NCI-H2029 treated with DMSO at 0.1 percent for 48 hours (cell line): ENCODE data around the gene RRN3.
"Not testable (repeated sequence)": the region's sequence is repeated elsewhere in the genome, so short reads cannot be mapped to it uniquely, and the experiment has no call there.

Experiments
- DNase-seq: peaks from one replicate; lab custom pipeline; 2025; lab: John Stamatoyannopoulos, UW

Gene RRN3

GRCh38 chr16:15096583-15096972 is 2.5 kb upstream of the RRN3 start:
- DNase-seq, result not testable (repeated sequence)

- DNase-seq, result not testable (repeated sequence)
Measured at GRCh38 chr16:15093571-15093954, 509 bp downstream of the RRN3 start.

- DNase-seq, result not testable (repeated sequence)
Measured at GRCh38 chr16:15090663-15091269, 3.3 kb downstream of the RRN3 start.

GRCh38 chr16:15082788-15083187 is 11.3 kb downstream of the RRN3 start:
- DNase-seq, result not testable (repeated sequence)

GRCh38 chr16:15080883-15081282 is 13.2 kb downstream of the RRN3 start:
- not testable (repeated sequence) for DNase-seq

GRCh38 chr16:15076161-15076560 is 17.9 kb downstream of the RRN3 start:
- DNase-seq, result not testable (repeated sequence)

- DNase-seq, result no peak
Measured at GRCh38 chr16:15073101-15073500, 21.0 kb downstream of the RRN3 start.

- DNase-seq, result not testable (repeated sequence)
Measured at GRCh38 chr16:15071916-15072769, 21.9 kb downstream of the RRN3 start.

- not testable (repeated sequence) for DNase-seq
Measured at GRCh38 chr16:15071013-15071412, 23.1 kb downstream of the RRN3 start.

GRCh38 chr16:15066690-15067089 is 27.4 kb downstream of the RRN3 start:
- DNase-seq, result not testable (repeated sequence)

GRCh38 chr16:15065961-15066360 is 28.1 kb downstream of the RRN3 start:
- DNase-seq, result not testable (repeated sequence)

GRCh38 chr16:15062085-15062810 is 31.8 kb downstream of the RRN3 start:
- DNase-seq, result not testable (repeated sequence)

- DNase-seq, result no peak
Measured at GRCh38 chr16:15059324-15059723, 34.7 kb downstream of the RRN3 start.

GRCh38 chr16:15057681-15058417 is 36.2 kb downstream of the RRN3 start:
- no peak for DNase-seq

GRCh38 chr16:15055141-15056053 is 38.7 kb downstream of the RRN3 start:
- DNase-seq, result no peak

- no peak for DNase-seq
Measured at GRCh38 chr16:15054357-15055140, 39.5 kb downstream of the RRN3 start.

- DNase-seq, result no peak
Measured at GRCh38 chr16:15053904-15054303, 40.2 kb downstream of the RRN3 start.

GRCh38 chr16:15052747-15053476 is 41.2 kb downstream of the RRN3 start:
- no peak for DNase-seq

GRCh38 chr16:15051387-15051951 is 42.6 kb downstream of the RRN3 start:
- no peak for DNase-seq
